22Rv1 (cell line): ENCODE measurements around the gene TENT5C.

Experiments used
- H3K27ac ChIP-seq: fragments of 450-650 bp; 2 replicates; pipeline ENCODE4 v1.5.1; 2017
- CTCF ChIP-seq: fragments of 450-650 bp; IDR thresholded peaks from 2 replicates; pipeline ENCODE4 v1.5.1; 2017; ENCODE audit warnings: mild to moderate bottlenecking
- ZFX ChIP-seq: fragments of 450-650 bp; IDR thresholded peaks from 2 replicates; pipeline ENCODE4 v1.6.1; 2017; ENCODE audit warnings: antibody characterized with exemption, borderline replicate concordance

The TENT5C gene

DNA sequence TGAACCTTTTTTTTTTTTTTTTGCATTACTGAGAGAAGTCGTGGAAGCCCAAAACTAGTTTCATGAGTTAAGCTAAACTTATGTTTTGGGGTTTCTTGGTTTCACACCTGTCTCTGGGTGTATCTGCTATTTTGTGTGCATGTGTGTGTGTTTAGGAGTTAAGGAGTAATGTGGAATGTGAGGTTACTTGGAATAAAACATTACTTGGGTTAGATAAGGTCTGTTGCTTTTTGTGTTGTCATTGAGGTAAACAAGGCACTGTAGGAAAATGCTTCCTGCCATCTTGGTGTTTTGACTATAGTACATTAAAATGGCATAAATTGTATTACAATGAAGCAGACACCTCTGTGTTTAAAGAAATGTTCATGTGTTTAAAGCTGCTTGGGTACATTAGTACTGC lies 2.9 kb downstream of the TENT5C start:
- TF ChIP-seq CTCF (no peak), ZFX (no peak)
- no peak overlapping the region for H3K27ac ChIP-seq

GRCh38 chr1:117609471-117609911 lies 3.6 kb downstream of the TENT5C start:
- no peak overlapping the region for H3K27ac ChIP-seq
- TF ChIP-seq CTCF (no peak), ZFX (no peak)

DNA sequence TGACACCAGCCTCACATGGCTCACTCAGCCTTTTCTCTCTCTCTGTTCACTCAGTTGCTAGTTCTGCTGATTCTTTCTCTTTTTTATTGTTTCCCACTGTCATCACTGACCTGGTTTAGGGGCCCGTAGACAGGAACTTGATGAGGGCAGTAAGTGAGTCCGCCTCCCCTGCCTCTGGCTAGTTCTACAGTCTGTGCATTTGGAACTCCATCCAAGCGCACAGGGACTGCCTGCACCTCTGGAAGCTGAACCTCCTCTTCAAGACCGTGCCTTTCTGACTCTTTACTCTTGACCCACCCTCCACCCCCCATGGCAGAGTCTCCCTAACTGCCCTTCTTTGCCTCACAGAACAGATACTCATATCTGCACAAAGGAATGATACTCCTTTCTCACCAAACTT lies 4.2 kb downstream of the TENT5C start:
- H3K27ac ChIP-seq = no peak overlapping the region
- TF ChIP-seq CTCF (no peak), ZFX (no peak)

GRCh38 chr1:117611121-117611601 lies 5.3 kb downstream of the TENT5C start:
- TF ChIP-seq CTCF (no peak), ZFX (no peak)
- no peak overlapping the region for H3K27ac ChIP-seq

DNA sequence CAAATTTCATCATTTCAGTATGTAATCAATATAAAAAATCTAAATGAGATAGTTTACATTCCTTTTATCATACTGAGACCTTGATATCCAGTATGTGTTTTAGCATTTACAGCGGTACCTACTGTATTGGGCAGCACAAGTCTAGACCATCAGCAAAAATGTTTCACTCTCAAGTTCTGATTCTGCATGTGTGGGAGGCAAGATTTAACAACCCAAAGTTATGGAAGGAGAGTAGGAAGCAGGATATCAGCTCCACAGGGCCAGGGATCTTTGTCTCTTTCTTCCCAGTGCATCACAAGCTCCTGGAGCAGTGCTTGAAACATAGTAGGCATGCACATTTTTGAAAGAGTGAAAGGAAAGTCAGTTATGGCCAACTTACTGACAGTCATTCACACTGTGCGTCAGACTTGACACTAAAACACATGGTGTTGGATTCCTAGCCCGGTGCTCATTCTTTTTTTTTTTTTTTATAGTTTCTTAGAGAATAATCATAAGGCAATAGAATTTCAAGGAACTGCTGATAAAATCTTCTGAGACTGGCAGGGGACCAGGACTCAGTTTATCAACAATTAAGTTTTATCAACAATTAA lies 6.1 kb downstream of the TENT5C start:
- H3K27ac ChIP-seq = no peak overlapping the region
- TF ChIP-seq ZFX (no peak), CTCF (no peak)

DNA sequence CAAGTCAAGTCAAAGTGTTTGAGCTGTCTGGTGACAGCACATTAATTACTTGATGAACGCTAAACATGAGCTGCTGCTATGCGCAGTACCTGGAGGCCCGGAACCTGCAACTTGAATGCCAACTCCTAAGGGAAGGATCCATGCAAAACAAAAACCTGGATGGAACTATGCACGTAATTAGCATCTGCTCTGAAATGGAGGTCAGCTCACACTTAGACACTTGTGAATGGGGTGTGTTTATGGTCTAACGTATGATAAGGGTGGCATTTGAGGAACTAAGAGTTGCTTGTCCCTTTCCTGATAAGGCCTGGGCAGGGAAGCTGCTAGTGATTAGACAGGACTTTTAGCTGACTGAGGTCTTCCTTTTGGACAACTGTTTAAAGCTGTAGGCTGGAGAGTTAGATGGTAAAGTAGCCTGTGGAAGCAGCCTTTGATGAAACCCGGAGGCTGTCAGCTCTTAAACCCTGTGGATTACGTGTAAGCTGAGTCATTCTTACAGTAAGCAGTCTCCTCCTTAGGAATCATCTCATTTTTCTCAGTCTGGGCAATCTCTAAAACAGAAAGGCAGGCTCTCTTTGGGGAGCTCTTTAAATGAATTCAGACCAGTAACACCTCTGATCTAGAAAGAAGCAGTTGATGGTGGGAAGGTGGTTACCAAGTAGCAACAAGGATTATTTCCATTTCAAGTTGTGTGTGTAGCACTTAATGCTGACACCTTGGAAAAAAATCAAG lies 6.8 kb downstream of the TENT5C start:
- no peak overlapping the region for H3K27ac ChIP-seq
- TF ChIP-seq CTCF (no peak), ZFX (no peak)

DNA sequence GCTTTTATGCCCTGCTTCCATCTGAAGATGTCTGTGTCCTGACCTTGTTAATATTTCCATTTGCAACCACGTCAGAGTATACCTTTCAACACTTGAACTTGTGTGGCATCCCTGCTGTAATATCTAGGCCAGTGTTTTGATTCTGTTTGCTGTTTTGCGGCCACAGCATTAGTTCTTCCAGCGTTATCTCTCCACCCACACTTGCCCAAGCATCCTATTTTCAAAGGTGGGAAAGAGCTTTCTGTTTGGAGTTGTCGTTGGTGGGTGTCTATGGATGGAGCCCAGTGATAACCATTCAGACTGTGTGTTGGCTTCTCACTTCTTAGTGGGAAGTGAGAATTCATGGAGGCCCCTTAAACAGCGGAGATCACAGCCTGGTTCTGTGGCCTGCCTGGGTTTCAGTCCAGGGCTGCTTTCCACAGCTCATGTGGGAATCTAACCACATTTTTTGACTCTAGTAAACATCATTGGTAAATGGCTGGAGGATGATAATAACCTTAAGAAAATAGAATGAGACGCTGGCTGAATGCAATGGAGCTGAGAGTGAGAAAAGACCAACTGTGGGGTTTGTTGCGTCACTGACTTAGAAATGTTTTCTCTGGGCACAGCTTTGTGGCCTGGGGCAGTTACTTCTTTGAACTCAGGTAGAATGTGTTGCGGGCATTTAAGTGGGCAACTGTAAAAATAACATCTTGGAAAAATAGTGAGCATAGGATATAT lies 7.6 kb downstream of the TENT5C start:
- no peak for TF ChIP-seq ZFX
- TF ChIP-seq CTCF = no peak
- H3K27ac ChIP-seq = no peak overlapping the region
